Right renal pelvis (tissue), 4 donors: ENCODE results near the gene MYBPH. TPM values are rescaled to one million over a fixed set of nuclear protein-coding genes. Genes with fewer than 3 reads are reported as not detected.
A peak's percentile ranks its signal among the peaks of the same experiment; 100 is the strongest.

Experiments
- DNase-seq, 4 donors: peaks; one replicate each; pipeline ENCODE4 v3.0.0-alpha.2; 2013; ENCODE audit warnings: low read depth in 4 of 4, low spot score in 3 of 4, missing footprints in 1 of 4
- polyA plus RNA-seq, 4 donors: library from polyadenylated mRNA; unstranded; fragments of 120-200 nt; gene quantifications; one replicate each; pipeline ENCODE4 v1.2.1, GENCODE V29; 2013; ENCODE audit not compliant: insufficient read length in 4 of 4

The MYBPH gene, protein sequence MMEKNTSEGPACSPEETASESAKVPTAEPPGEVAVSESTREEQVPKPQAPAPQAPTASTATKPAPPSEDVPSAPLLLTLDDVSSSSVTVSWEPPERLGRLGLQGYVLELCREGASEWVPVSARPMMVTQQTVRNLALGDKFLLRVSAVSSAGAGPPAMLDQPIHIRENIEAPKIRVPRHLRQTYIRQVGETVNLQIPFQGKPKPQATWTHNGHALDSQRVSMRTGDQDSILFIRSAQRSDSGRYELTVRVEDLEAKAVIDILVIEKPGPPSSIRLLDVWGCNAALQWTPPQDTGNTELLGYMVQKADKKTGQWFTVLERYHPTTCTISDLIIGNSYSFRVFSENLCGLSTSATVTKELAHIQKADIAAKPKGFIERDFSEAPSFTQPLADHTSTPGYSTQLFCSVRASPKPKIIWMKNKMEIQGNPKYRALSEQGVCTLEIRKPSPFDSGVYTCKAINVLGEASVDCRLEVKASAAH
- under 1 TPM; 0.21 to 0.33 (median 0.26) TPM for polyA plus RNA-seq

DNA sequence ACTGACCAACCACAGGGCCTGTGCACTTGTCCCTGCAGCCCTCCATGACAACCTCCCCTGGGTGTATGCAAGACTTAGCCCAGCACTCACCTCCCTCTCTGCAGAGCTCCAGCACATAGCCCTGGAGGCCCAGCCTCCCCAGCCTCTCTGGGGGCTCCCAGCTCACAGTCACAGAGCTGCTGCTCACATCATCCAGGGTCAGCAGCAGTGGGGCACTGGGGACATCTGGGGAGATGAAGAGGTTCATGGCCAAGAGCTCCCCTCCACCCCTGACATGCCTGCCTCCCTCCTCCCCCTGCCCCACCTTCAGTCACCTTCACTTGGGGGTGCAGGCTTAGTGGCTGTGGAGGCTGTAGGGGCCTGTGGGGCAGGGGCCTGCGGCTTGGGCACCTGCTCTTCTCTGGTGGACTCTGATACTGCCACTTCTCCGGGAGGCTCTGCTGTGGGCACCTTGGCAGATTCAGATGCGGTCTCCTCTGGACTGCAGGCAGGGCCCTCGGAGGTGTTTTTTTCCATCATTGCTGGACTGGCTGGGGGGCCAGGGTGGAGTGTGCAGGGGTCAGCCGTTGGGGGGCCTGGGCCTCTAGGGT is at the start of gene MYBPH:
MYBPH (minus strand) TSS at position 590 of the 590 bp plus-strand sequence; CDS start at position 519, 71 bp downstream.
- no peak for DNase-seq

DNA sequence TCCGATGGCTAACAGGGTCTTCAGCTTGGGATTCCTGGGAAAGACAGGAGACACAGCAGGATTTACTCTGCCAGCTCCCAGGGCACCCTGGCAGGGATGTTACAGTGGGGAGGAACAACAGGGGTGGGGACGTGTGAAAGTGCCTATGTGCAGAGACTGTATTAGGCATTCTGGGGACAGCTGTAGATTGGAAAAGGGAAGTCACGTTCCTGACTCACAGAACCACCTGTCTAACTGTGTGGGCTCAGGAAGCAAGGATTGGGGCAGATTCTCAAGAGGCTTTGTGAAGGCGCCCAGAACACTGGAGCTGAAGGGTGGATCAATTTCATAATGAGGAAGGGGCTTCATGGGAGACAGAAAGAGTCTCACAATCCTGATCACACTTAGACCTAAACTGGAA is 49.4 kb upstream of the MYBPH start:
- no peak for DNase-seq

DNA sequence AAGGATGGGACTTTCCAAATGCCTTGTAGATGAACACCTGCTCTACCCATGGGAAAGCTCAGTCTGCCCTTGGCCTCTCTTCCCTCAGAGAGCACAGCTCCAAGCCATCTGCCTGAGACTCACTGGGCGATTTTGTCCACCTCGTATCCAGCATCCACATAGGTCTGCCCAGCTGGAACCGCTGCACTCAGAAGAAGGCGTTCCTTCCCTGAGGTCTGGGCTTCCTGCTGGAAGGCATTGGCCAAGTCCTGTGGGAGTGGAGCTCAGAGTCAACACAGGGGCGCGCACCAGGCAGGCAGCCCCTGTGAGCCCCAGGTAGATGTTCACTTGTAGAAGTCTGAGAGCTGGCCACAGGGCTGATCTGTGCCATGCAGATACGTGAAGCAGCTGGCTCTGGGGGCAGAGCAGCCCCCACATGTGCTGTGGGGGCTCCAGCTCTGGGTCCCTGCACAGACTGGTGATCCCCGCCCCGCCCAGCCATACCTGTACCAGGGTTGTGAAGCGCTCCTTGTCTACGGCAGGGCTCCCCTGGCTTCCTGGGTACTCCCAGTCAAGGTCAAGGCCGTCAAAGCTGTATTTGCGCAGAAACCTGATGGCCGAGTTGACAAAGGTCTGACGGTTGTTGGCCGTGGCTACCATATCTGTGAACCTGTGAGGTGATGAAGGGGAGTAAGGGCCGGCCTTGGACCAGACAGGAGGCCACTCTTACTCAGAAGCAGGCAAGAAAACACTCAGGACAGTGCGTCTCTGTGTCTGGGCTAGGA is 47.6 kb upstream of the MYBPH start:
- no peak for DNase-seq

DNA sequence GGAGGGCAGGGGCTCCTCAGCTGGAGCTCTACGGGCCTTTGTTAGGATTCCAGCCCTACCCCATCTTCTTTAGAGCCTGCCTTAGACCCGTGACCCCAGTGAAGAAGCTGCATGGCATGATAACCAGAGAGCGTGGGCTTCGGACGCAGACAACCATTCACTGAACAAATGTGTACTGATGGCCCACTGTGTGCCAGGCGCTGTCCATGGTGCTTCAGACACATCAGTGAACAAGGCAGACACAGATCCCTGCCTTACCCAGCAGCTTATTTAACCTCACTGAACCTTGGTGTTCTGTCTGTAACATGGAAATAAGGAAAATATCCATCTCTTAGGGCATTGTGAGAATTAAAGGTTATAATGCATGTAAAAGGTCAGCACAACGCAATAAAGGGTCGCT is 44.3 kb upstream of the MYBPH start:
- no peak for DNase-seq

DNA sequence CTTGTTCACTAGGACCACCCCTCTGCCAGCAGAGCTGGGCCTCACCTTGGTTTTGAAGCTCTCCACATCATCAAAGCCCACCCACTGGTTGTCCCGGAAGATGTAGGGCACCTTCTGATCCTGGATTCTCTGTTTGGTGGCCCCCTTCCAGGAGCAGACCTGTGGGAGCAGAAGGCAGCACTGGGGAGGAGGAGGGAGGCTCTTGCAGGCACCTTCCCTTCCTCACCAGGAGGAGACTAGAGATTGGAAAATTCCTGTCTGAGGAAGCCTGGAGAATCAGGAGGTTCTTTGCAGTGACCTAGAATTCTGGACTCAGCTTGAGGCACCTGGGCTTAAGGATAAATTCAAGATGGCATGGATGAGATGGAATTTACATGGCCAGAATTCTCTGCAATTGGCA is 43.5 kb upstream of the MYBPH start:
- no peak for DNase-seq

DNA sequence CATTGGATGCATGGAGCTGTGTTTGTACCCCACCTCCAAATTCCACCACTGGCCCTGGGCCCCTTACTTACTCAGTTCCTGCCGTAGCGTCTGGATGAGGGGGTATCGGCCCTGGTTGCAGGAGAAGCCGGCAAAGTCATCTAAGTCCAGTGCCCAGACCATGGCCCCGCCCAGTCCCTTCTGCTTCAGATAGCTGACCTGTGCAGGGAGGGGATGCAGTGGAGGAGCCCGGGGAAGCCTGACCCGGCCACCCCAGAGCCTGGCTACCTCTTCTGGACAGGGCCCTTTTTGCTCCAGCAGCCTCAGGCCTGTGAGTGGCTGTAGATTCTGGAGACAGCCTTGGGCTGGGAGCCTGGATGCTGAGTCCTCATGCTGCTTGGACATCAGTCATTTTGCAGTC is 42.0 kb upstream of the MYBPH start:
- no peak for DNase-seq

DNA sequence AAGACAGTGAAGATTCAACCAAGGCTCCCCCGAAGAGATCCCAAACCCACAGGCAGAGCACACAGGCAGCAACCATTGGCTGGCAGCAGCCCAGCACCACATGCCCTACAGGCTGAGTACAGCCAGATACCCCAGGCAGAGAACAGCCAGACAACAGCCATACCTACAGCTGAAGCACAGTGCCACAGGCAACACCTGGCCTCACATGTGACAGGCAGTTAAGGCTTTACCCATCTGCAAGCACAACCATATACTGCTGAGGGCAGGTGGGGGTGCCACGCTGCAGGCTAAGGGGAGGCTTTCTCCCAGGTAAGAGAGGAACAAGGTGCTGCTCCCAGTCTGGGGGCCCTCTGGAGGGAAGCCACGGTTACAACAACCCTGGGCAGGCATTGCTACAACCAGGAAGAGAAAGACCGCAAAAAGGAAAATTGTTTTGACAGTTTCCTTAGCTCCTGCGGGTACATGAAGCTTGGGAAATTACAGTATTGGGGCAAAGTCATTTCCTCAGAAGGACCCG is 41.6 kb upstream of the MYBPH start:
- no peak for DNase-seq

DNA sequence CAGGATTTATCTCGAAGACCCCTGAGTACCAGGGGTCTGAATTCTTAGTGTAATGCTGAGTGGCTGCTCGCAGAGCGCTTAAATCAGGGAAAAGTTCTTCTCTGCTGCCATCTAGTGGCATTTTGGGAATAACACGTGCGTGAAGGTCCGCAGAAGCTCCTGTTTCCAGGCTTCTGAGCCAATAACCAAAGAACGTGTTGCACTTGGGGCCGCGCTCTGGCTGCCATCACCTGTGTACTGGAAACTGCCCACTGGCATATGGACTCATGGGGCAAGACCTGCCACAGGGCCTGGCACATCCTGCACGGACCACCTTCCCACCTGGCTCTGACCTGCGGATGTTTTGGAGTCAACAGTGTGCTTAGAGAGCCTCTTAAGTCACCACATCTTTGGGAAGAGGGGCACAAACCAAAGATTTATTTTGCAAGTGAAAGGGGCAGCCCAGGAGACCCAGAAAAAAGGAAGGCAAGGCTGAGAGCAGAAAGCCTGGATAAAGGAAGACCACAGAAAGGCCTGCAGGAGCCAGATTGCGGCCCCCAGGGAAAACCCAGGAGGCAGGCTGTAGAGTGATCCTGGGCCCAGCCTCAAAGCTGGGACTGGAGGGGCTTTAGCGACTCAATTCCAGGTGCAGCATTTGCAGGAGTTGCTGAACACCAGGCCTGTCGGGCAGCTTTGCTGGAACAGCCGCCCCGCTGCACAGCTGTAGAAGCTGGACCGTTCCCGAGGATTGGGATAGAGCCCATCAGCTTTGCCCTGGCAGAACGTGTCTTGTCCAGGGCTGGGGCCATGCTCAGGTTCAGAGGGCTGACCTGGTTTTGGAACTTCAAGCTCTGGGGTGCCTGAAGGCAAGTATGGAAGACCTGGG is 40.9 kb upstream of the MYBPH start:
- DNase-seq, result peak; percentile 60 to 81 (median 70)

DNA sequence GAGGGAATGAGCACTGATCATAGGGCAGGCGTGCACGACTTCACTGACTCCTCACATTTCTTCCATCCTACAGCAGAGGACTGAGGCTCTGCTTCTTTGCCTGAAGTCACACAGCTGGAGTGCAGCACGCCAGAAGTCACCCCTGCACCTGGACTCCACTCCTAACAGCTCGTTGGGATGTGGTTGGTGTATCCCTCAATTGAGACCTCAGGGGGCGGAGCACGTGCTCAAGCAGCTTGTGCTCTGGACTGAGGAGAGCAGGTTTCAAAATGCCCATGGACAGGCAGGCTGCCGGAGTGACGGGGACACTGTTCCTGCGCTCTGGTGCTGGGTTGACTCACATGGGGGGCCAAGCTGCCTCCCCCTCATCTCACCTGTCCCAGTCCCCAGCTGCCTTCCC is 39.9 kb upstream of the MYBPH start:
- no peak for DNase-seq

DNA sequence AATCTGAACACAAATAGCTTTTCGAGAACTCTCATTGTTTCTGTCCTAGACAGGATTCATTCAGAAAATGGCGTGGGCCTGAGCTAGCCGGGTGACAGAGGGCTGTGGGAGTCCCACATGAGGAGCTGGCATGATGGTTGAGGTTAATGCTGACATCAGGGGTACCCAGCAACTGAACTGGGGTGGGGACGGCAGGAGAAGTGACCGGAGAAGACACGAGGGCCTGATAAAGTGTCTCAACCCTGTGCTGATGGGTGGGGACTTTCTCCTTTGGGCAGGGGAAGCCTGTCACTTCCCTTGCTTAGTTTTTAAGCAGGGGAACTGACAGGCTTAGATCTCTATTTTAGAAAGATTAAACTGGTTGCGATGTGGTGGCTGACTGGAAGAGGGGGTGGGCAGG is 39.2 kb upstream of the MYBPH start:
- DNase-seq, result no peak

DNA sequence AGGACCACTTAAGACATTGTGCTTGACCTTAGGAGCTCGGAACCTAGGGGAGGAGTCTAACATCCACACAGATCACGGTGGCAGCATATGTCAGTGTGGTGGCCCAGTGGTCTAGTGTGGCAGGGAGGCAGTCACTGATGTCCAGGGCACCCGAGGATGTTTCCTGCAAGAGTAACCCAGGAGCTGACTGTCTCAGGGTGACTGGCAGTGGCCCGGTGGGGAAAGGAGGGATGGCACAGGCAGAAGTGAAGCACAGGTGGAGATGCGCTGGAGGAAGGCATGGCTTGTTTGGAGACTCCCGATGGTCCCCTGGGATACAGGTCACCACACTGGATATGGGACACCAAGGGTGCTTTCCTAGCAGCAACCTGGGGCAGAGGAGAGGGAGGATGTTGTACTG is 37.5 kb upstream of the MYBPH start:
- DNase-seq, result no peak

DNA sequence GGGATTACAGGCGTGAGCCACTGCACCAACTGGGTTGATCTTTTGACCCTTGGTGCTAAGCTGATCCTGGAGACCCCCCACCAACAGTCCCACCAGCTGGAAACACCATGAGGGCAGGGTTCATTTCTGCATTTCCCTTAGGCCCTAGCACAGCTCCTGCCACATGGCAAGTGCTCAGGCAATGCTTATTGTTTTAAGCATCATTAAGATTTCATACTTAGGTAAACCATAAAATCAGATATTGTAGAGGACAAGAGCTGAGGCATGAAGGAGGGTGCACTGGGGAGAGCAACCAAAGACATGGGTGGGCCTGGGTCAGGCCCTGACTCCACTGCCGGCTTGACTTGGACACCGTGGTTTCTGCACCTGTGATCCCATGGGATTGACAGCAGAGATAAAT is 36.2 kb upstream of the MYBPH start:
- no peak for DNase-seq

DNA sequence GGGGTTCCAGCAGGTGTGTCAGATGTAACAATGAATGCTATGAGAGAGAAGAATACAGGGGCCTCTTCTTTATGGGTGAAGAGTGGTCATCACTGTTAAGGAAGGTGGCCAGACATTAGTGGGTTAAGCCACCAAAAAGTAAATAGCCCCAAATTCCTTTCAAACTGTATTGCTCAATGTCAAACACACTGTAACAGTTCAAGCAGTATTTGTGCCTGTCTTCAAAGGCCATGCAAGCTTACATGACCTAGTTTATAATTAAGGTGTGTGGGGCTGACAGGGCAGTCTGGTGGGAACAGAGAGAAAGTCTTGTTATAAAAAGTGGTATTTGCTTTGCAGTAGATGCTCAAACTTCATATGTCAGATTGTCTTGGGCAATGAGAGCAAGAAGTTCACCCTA is 35.4 kb upstream of the MYBPH start:
- no peak for DNase-seq

DNA sequence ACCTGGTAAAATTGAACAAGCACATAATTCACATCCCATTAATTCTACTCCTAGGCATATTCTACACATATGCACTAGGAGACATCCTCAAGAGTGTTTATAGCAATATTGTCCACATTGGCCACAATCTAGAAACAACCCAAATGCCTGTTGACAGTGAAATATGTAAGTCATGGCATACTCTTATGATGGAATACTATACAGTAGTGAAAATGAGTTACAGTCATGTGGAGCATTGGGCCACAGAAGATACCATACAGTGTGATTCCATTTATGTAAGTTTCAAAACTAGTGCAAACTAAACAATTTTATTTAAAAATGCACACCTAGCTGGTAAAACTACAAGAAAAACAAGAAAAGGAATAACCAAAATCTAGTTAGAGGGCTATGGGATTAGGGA is 34.7 kb upstream of the MYBPH start:
- DNase-seq, result no peak

DNA sequence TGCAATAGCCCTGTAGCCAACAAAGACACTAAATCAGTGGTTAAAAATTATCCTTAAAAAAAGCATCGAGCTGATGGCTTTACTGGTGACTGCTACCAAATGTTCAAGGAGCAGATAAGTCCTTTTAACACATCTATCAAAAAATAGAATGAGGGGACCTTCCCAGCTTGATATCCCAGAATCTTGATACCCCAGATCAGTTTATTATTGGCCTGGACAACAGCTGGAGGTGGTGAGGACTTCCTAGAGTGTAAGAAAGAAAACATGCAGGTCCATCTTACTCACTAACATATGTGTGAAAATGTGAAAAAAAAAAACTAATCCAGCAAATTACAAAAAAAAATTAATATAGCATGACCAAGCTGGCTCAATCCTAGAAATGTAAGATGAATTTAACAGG is 32.6 kb upstream of the MYBPH start:
- DNase-seq, result no peak

DNA sequence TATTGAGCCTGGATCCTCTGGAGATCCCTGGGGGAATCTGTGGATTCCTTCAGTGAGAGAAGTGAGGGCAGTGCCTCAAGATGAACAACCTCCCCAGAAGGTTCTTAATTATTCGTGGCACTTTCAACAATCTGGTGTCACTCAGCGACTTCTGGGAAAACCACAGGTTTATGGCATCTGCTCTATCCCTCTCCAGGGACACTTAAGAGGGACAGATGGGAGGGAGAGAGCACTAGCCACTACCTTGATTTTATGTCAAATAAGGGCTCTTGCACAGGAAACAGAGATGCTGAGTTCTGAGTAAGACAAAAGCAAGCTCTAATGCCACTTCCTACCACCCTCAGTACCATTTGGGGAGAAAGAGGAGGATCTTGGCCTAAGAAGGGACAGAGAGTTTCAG is 32.1 kb upstream of the MYBPH start:
- no peak for DNase-seq

DNA sequence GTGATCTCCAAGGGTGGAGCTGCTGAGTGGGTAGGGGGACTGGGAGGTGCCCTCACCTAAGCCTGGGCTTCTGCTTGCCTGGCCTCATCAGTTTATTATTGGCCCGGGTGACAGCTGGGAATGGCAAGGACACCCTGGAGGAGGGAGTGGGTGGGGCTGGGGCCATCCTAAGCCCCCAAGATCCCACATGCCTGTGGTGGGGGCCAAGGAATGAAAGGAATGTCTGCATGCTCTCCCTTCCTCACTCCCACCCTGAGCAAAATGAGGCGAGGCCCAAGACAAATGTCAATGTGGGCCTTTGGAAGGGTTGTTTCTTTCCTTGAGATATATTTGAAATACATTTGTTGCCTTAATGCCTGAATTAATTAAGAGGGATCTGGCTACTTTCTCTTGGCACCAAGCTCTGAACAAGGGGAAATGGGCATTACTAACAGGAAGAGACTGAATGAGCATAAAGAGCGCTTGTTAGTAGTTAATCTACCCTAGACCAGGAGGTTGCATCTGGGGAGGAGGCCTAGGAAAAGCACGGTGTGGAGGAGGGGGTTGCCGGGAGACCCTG is 30.6 kb upstream of the MYBPH start:
- DNase-seq, result no peak

DNA sequence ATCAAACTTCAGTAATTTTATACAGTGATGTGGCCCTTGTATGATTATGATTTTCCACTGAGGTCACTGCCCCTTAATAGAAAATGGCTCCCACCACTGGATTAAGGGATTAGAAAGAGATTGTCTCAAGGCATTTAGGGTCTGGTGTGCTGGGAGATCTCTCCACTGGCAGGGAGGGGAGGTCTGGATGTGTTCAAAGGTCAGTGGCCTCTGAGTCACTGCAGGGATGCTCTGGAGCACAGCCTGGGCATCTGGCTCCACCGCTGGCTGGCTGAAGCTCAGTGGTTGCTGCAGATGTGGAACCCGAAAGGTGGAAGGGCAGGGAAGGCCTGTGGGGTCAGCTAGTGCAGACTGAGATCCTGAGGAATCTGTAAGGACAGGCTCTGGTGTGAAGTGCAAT is 29.1 kb upstream of the MYBPH start:
- DNase-seq, result no peak

DNA sequence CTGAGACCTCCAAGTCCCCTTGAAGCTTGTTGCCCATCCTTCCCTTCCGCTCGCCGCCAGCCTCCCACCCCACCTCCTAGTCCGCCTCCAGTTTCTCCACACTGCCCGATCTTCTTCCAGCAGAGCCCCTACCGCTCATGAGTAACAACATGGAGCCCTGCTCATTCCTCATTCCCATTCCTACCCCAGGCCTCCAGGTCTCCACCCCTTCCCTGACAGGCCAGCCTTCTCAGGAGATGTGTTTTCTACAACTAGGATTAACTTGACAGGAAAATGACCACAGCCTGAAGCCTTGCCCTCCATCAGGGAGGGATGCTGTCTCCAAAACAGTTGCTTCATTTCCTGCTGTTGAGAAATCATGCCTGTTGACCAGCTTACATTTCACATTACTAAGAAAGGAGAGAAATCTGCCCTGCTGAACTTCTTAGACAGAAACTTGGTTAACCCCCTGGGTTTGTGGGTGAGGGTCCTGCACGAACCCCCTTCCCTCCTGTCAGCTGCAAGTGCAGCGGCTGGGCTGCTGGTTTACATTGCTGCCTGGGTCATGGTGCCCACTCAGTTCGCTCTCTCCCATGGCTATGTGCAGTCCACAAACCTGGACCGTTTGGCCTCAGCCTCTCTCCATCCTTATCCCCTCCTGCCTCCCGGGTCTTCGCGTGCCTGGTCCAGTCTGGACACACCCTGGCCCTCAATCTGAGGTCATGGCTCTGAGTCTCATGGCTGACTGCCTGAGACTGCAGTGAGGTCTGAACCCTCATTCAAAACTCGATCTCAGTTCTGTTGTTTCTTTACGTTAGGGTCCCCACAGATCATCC is 27.0 kb upstream of the MYBPH start:
- DNase-seq, result no peak
